ENCODE results near the gene CLSTN2.

The CLSTN2 gene

GRCh38 chr3:140153736-140154135 is 218.8 kb downstream of the CLSTN2 start:
- no peak for DNase-seq

- no peak for DNase-seq
Measured at GRCh38 chr3:140157161-140157560, 222.2 kb downstream of the CLSTN2 start.

GRCh38 chr3:140159646-140160045 is 224.7 kb downstream of the CLSTN2 start:
- no peak for DNase-seq

GRCh38 chr3:140160553-140160952 is 225.6 kb downstream of the CLSTN2 start:
- DNase-seq: no peak

GRCh38 chr3:140162551-140162950 is 227.6 kb downstream of the CLSTN2 start:
- DNase-seq: no peak

GRCh38 chr3:140163159-140163763 is 228.3 kb downstream of the CLSTN2 start:
- DNase-seq: no peak

GRCh38 chr3:140164156-140164555 is 229.2 kb downstream of the CLSTN2 start:
- DNase-seq: no peak

- no peak for DNase-seq
Measured at GRCh38 chr3:140164922-140165590, 230.1 kb downstream of the CLSTN2 start.

- no peak for DNase-seq
Measured at GRCh38 chr3:140165781-140166180, 230.8 kb downstream of the CLSTN2 start.

- no peak for DNase-seq
Measured at GRCh38 chr3:140166861-140167599, 232.0 kb downstream of the CLSTN2 start.

GRCh38 chr3:140167600-140168281 is 232.8 kb downstream of the CLSTN2 start:
- no peak for DNase-seq

GRCh38 chr3:140170612-140171011 is 235.6 kb downstream of the CLSTN2 start:
- DNase-seq: no peak

- DNase-seq: no peak
Measured at GRCh38 chr3:140176526-140176925, 241.5 kb downstream of the CLSTN2 start.

GRCh38 chr3:140177943-140178342 is 243.0 kb downstream of the CLSTN2 start:
- DNase-seq: no peak

- DNase-seq: no peak
Measured at GRCh38 chr3:140178482-140178881, 243.5 kb downstream of the CLSTN2 start.

GRCh38 chr3:140180603-140181002 is 245.6 kb downstream of the CLSTN2 start:
- DNase-seq: no peak

- DNase-seq: no peak
Measured at GRCh38 chr3:140185375-140185774, 250.4 kb downstream of the CLSTN2 start.

- peak; percentile 82 for DNase-seq
Measured at GRCh38 chr3:140186421-140186920, 251.5 kb downstream of the CLSTN2 start.

- DNase-seq: no peak
Measured at GRCh38 chr3:140187028-140187427, 252.0 kb downstream of the CLSTN2 start.

- no peak for DNase-seq
Measured at GRCh38 chr3:140187656-140188221, 252.8 kb downstream of the CLSTN2 start.

GRCh38 chr3:140188285-140188684 is 253.3 kb downstream of the CLSTN2 start:
- peak; percentile 13 for DNase-seq

- no peak for DNase-seq
Measured at GRCh38 chr3:140189267-140189666, 254.3 kb downstream of the CLSTN2 start.

GRCh38 chr3:140189976-140190375 is 255.0 kb downstream of the CLSTN2 start:
- DNase-seq: no peak

Measured in NCI-H1092 (cell line).